H1 (cell line): ENCODE results near the gene SLC4A11. TPM values are rescaled to one million over a fixed set of nuclear protein-coding genes. Genes with fewer than 3 reads are reported as not detected.

Experiments
- CTCF ChIA-PET: fragments of 300-600 bp; sonication (Branson Sonifier 250); formaldehyde crosslinking; loops from one replicate; lab custom pipeline; 2021; ENCODE audit not compliant: partially characterized antibody; lab: Charles Lee
- POLR2A ChIA-PET: fragments of 300-600 bp; sonication (Branson Sonifier 250); formaldehyde crosslinking; loops from one replicate; lab custom pipeline; 2021; ENCODE audit warnings: inconsistent platforms; ENCODE audit not compliant: partially characterized antibody; lab: Charles Lee
- DNase-seq, 2 experiments: peaks; one replicate each; pipeline versions ENCODE4 v3.0.0 to v3.0.0-alpha.2; 2010 to 2022; ENCODE audit warnings: low spot score in 2 of 2, low read depth in 1 of 2, mixed read lengths in 1 of 2
- FAIRE-seq: peaks from 2 replicates; lab custom pipeline; 2011; peaks lifted over from hg19 to GRCh38; lab: Jason Lieb, UNC
- H2AFZ ChIP-seq: 2 replicates; pipeline ENCODE4 v1.8.1; 2012; ENCODE audit warnings: low read length, inconsistent platforms
- H2AK5ac ChIP-seq: 2 replicates; pipeline ENCODE4 v1.6.1; 2013; ENCODE audit warnings: low read depth, low read length
- H2BK120ac ChIP-seq: replicated peaks from 2 replicates; pipeline ENCODE3; 2013; ENCODE audit warnings: low read depth, low read length, inconsistent platforms
- H2BK12ac ChIP-seq: 2 replicates; pipeline ENCODE4 v1.6.1; 2013; ENCODE audit warnings: low read depth, low read length
- H2BK15ac ChIP-seq: 2 replicates; pipeline ENCODE4 v1.6.1; 2013; ENCODE audit warnings: low read length
- H2BK20ac ChIP-seq: 2 replicates; pipeline ENCODE4 v1.6.1; 2013; ENCODE audit warnings: low read length
- H2BK5ac ChIP-seq: 2 replicates; pipeline ENCODE4 v1.6.1; 2013; ENCODE audit warnings: low read depth, low read length
- H3K14ac ChIP-seq: 2 replicates; pipeline ENCODE4 v1.6.1; 2013; ENCODE audit warnings: inconsistent platforms; ENCODE audit not compliant: insufficient read length
- H3K18ac ChIP-seq: 2 replicates; pipeline ENCODE4 v1.6.1; 2013; ENCODE audit warnings: low read length; ENCODE audit errors: extremely low read depth
- H3K23ac ChIP-seq: 2 replicates; pipeline ENCODE4 v1.6.1; 2013; ENCODE audit warnings: inconsistent platforms; ENCODE audit not compliant: insufficient read length
- H3K23me2 ChIP-seq: 2 replicates; pipeline ENCODE4 v1.6.1; 2013; ENCODE audit warnings: low read depth, low read length
- H3K27ac ChIP-seq: 2 replicates; pipeline ENCODE4 v1.6.1; 2011; ENCODE audit warnings: low read depth, low read length, inconsistent platforms
- H3K27me3 ChIP-seq, 4 experiments: replicated peaks in 1 of 4; 1 replicate in 1 of 4; 2 replicates in 3 of 4; pipeline versions ENCODE4 v1.6.1 to v1.8.1; 2011 to 2013; ENCODE audit warnings: low read length in 3 of 4, mild to moderate bottlenecking in 3 of 4, inconsistent platforms in 2 of 4, mixed read lengths in 2 of 4, moderate library complexity in 1 of 4; ENCODE audit not compliant: control insufficient read depth in 3 of 4, insufficient read depth in 3 of 4; ENCODE audit errors: extremely low read depth in 1 of 4
- H3K36me3 ChIP-seq, 4 experiments: 2 replicates each; pipeline versions ENCODE4 v1.6.1 to v1.8.1; 2011 to 2013; ENCODE audit warnings: mild to moderate bottlenecking in 4 of 4, low read length in 3 of 4, moderate library complexity in 2 of 4, control low read depth in 1 of 4, inconsistent platforms in 1 of 4; ENCODE audit not compliant: insufficient read depth in 4 of 4, control insufficient read depth in 2 of 4
- H3K4ac ChIP-seq: replicated peaks from 2 replicates; pipeline ENCODE3; 2013; ENCODE audit warnings: low read length, low read depth, mixed read lengths, inconsistent platforms; ENCODE audit not compliant: insufficient read length
- H3K4me1 ChIP-seq, 4 experiments: replicated peaks in 1 of 4; 1 replicate in 1 of 4; 2 replicates in 3 of 4; pipeline versions ENCODE4 v1.6.1 to v1.8.1; 2011 to 2013; ENCODE audit warnings: low read length in 3 of 4, inconsistent platforms in 2 of 4, mixed read lengths in 1 of 4; ENCODE audit not compliant: insufficient read depth in 4 of 4, control insufficient read depth in 3 of 4
- H3K4me2 ChIP-seq, 2 experiments: 2 replicates each; pipeline versions ENCODE4 v1.6.1 to v1.8.1; 2011 to 2013; ENCODE audit warnings: low read depth in 2 of 2, low read length in 2 of 2, control low read depth in 1 of 2, inconsistent platforms in 1 of 2, mild to moderate bottlenecking in 1 of 2; ENCODE audit not compliant: insufficient read depth in 1 of 2
- H3K4me3 ChIP-seq, 4 experiments: fragments of 200-600, 300-600 bp in 1 of 4; sonication (generic), shearing (Covaris generic), sonication (Bioruptor Twin) in 1 of 4; 2 replicates each; pipeline versions ENCODE4 v1.5.1 to v1.8.1; 2011 to 2016; ENCODE audit warnings: low read length in 4 of 4, low read depth in 3 of 4, control low read depth in 2 of 4, inconsistent platforms in 2 of 4, mild to moderate bottlenecking in 2 of 4, mixed read lengths in 1 of 4, moderate library complexity in 1 of 4; ENCODE audit not compliant: insufficient read depth in 2 of 4; ENCODE audit errors: extremely low read depth in 1 of 4
- H3K56ac ChIP-seq: replicated peaks from 2 replicates; pipeline ENCODE3; 2013; ENCODE audit warnings: low read depth, mild to moderate bottlenecking, mixed read lengths, low read length, inconsistent platforms; ENCODE audit not compliant: insufficient read length
- H3K79me1 ChIP-seq: 2 replicates; pipeline ENCODE4 v1.6.1; 2013; ENCODE audit warnings: low read depth, low read length, control low read depth
- H3K79me2 ChIP-seq, 2 experiments: 2 replicates each; pipeline versions ENCODE4 v1.6.1 to v1.8.1; 2012 to 2013; ENCODE audit warnings: low read length in 2 of 2, mild to moderate bottlenecking in 2 of 2, inconsistent platforms in 1 of 2; ENCODE audit not compliant: insufficient read depth in 2 of 2, control insufficient read depth in 1 of 2
- H3K9ac ChIP-seq, 4 experiments: replicated peaks in 1 of 4; 1 replicate in 1 of 4; 2 replicates in 3 of 4; pipeline versions ENCODE4 v1.6.1 to v1.8.1; 2011 to 2013; ENCODE audit warnings: low read depth in 3 of 4, low read length in 3 of 4, control low read depth in 2 of 4, mild to moderate bottlenecking in 2 of 4, moderate library complexity in 2 of 4, inconsistent platforms in 1 of 4; ENCODE audit errors: extremely low read depth in 1 of 4
- H3K9me3 ChIP-seq, 2 experiments: 2 replicates each; pipeline versions ENCODE4 v1.6.1 to v1.8.1; 2012 to 2013; ENCODE audit warnings: mild to moderate bottlenecking in 2 of 2, moderate library complexity in 2 of 2, control low read depth in 1 of 2, inconsistent platforms in 1 of 2, low read depth in 1 of 2, low read length in 1 of 2, mixed read lengths in 1 of 2; ENCODE audit not compliant: insufficient read depth in 2 of 2
- H4K20me1 ChIP-seq, 2 experiments: replicated peaks in 1 of 2; 2 replicates each; pipeline versions ENCODE3 to v1.8.1; 2011 to 2013; ENCODE audit warnings: inconsistent platforms in 2 of 2, low read length in 2 of 2, mild to moderate bottlenecking in 1 of 2; ENCODE audit not compliant: insufficient read depth in 2 of 2, control insufficient read depth in 1 of 2
- H4K5ac ChIP-seq: 2 replicates; pipeline ENCODE4 v1.6.1; 2013; ENCODE audit warnings: low read length, low read depth, mixed read lengths, inconsistent platforms; ENCODE audit not compliant: insufficient read length
- H4K8ac ChIP-seq: 2 replicates; pipeline ENCODE4 v1.8.0; 2013; ENCODE audit warnings: mild to moderate bottlenecking, moderate library complexity, low read length, inconsistent platforms; ENCODE audit not compliant: insufficient read depth; ENCODE audit errors: extremely low read depth
- H4K91ac ChIP-seq: replicated peaks from 2 replicates; pipeline ENCODE3; 2013; ENCODE audit warnings: low read length, mixed read lengths, inconsistent platforms; ENCODE audit not compliant: insufficient read length
- BCL11A ChIP-seq, 2 experiments: IDR thresholded peaks; one replicate each; pipeline ENCODE4 v1.6.1; 2011; ENCODE audit warnings: low read depth in 2 of 2, low read length in 2 of 2, mild to moderate bottlenecking in 2 of 2
- CEBPB ChIP-seq: IDR thresholded peaks from 2 replicates; pipeline ENCODE4 v1.6.1; 2012; ENCODE audit warnings: low read depth, low read length
- EGR1 ChIP-seq: IDR thresholded peaks from 2 replicates; pipeline ENCODE4 v1.6.1; 2011; ENCODE audit warnings: low read depth, low read length, borderline replicate concordance
- FOSL1 ChIP-seq: IDR thresholded peaks from 2 replicates; pipeline ENCODE4 v1.6.1; 2011; ENCODE audit warnings: mild to moderate bottlenecking, low read depth, low read length, moderate library complexity; ENCODE audit not compliant: insufficient read depth
- JUND ChIP-seq: IDR thresholded peaks from 2 replicates; pipeline ENCODE4 v1.6.1; 2011; ENCODE audit warnings: mild to moderate bottlenecking, improper control_type of control experiment, low read length
- KDM1A ChIP-seq: fragments of 200-600, 300-600 bp; sonication (generic); IDR thresholded peaks from 2 replicates; pipeline ENCODE4 v1.7.1; 2016; ENCODE audit warnings: mild to moderate bottlenecking, low read length, borderline replicate concordance
- POLR2AphosphoS5 ChIP-seq: IDR thresholded peaks from 2 replicates; pipeline ENCODE4 v1.6.1; 2011; ENCODE audit warnings: low read depth, low read length
- POU5F1 ChIP-seq: IDR thresholded peaks from 2 replicates; pipeline ENCODE4 v1.6.1; 2011; ENCODE audit warnings: low read depth, mild to moderate bottlenecking, low read length, moderate library complexity
- RFX5 ChIP-seq: IDR thresholded peaks from 2 replicates; pipeline ENCODE4 v1.6.1; 2011; ENCODE audit warnings: low read depth, low read length, improper control_type of control experiment, borderline replicate concordance
- SAP30 ChIP-seq: fragments of 300-600 bp; sonication (generic); IDR thresholded peaks from 2 replicates; pipeline ENCODE4 v1.7.1; 2012; ENCODE audit warnings: low read length, moderate library complexity, mild to moderate bottlenecking, inconsistent platforms; ENCODE audit not compliant: insufficient read depth, insufficient replicate concordance
- SIRT6 ChIP-seq: IDR thresholded peaks from one replicate; pipeline ENCODE4 v1.7.1; 2012; ENCODE audit warnings: low read length, inconsistent platforms
- SIX5 ChIP-seq: IDR thresholded peaks from 2 replicates; pipeline ENCODE4 v1.6.1; 2011; ENCODE audit warnings: mild to moderate bottlenecking, low read depth, low read length
- SP2 ChIP-seq: IDR thresholded peaks from 2 replicates; pipeline ENCODE4 v1.6.1; 2012; ENCODE audit warnings: mild to moderate bottlenecking, low read length, inconsistent platforms
- TBP ChIP-seq: IDR thresholded peaks from 2 replicates; pipeline ENCODE4 v1.6.1; 2011; ENCODE audit warnings: low read depth, low read length, improper control_type of control experiment
- WGBS, 2 experiments: shearing (Covaris generic) in 1 of 2; methylation state at CpG; one replicate each; pipeline versions ENCODE4 v1.1.6 to v1.1.7; 2013 to 2015; ENCODE audit warnings: low lambda C conversion rate in 2 of 2, mixed read lengths in 2 of 2, inconsistent platforms in 1 of 2, low coverage in 1 of 2, missing lambda C conversion rate in 1 of 2; ENCODE audit not compliant: insufficient replicate concordance in 2 of 2, insufficient coverage in 1 of 2, insufficient read length in 1 of 2; ENCODE audit errors: extremely low coverage in 1 of 2, missing lambda C conversion rate in 1 of 2; 5-methylcytosine and 5-hydroxymethylcytosine counted together
- polyA plus RNA-seq, 7 experiments: library from polyadenylated mRNA; depleted of rRNA in 3 of 7; stranded (reverse) in 5 of 7; unstranded in 2 of 7; fragments of >200 nt in 5 of 7; fragments of 200-250 nt in 2 of 7; gene quantifications; 1 replicate in 5 of 7; 2 replicates in 1 of 7; 4 replicates in 1 of 7; pipeline versions ENCODE4 v1.2.1 to v1.2.3, GENCODE V29; 2011 to 2013; ENCODE audit warnings: missing spikeins in 2 of 7, mixed read lengths in 2 of 7
- total RNA-seq: library from RNA; stranded (reverse); fragmentation: NEBNext Ultra II Directional; extraction: Animal tissue kit (Norgen Biotek cat#: 25700); gene quantifications from 2 replicates; pipeline ENCODE4 v1.2.1, GENCODE V29; 2021

Gene SLC4A11
- total and polyA plus RNA-seq, 2 of the 8 experiments (the other 6 are each of a cell fraction or from before 2014, with no cell fraction given): 11.9 to 32.3 TPM

DNA sequence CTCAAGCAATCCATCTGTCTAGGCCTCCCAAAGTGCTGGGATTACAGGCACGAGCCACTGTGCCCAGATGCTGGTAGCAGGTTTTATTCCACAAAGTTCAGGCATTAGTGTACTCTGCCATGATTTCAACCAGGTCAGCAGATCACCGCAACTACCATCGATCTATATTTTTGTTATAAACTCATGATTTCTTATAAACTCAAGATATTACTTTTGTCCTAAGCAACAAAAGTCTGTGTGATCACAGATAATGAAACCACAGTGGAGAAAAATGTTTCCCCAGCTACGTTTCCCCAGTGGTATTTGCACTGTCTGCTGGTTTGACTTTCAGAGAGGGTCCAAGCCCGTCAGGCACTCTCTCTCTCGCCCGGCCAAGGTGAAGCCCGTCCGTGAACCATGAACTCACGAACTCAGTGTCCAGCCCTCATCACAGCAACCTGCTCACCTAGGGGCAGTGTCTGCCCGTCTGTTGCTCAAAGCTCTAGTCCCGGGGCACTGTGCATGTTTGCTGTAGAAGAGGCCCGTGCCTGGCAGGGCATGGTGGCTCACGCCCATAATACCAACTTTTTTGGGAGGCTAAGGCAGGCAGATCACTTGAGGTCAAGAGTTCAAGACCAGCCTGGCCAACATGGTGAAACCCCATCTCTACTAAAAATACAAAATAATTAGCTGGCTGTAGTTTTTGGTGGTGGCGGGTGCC, 7.0 kb downstream of the SLC4A11 start:
- no peak overlapping the region for H3K27ac ChIP-seq
- H2BK120ac ChIP-seq: no peak overlapping the region
- no peak overlapping the region for H3K4ac ChIP-seq
- no peak overlapping the region for H2BK12ac ChIP-seq
- no peaks in the 10 kb centered on the region for H3K23me2 ChIP-seq
- H3K14ac ChIP-seq: no peak overlapping the region
- no peak for FAIRE-seq
- H2BK20ac ChIP-seq: no peak overlapping the region
- no peak overlapping the region for H4K8ac ChIP-seq
- ChIA-PET CTCF (interaction anchor here (0.6 to 1.6 kb wide), 6 partner anchors 13 to 117 kb away, joined by 3 to 7 read pairs (median 4); no protein-coding TSS in a partner anchor), POLR2A (interaction anchor here (1.1 to 1.2 kb wide), 2 partner anchors 9 to 11 kb away, joined by 3 to 5 read pairs; no protein-coding TSS in a partner anchor)
- peaks cover 0 to 5% of the 10 kb centered on the region in 2 experiments for H4K20me1 ChIP-seq
- H3K9me3 ChIP-seq: no peaks in the 10 kb centered on the region
- no peaks in the 10 kb centered on the region for H3K79me2 ChIP-seq
- no peak overlapping the region for H2BK15ac ChIP-seq
- 92% methylated on average over 15 of the region's 15 CpGs; no CpG with 5 or more reads in 1 of the 2 experiments for WGBS, 2 experiments
- no peak overlapping the region for H3K4me3 ChIP-seq
- no peak overlapping the region for H2BK5ac ChIP-seq
- no peak overlapping the region for H2AFZ ChIP-seq
- H4K5ac ChIP-seq: no peak overlapping the region
- H3K56ac ChIP-seq: no peak overlapping the region
- no peak overlapping the region for H3K4me2 ChIP-seq
- no peaks in the 10 kb centered on the region; a peak in 1 of 7 replicates for H3K4me1 ChIP-seq
- peaks cover 0 to 6% (median 4%) of the 10 kb centered on the region in 4 experiments; a peak in 6 of 7 replicates for H3K27me3 ChIP-seq
- H4K91ac ChIP-seq: no peak overlapping the region
- H3K9ac ChIP-seq: no peak overlapping the region
- H3K79me1 ChIP-seq: no peaks in the 10 kb centered on the region; the same call in 1 of the 2 replicates
- DNase-seq: no peak
- no peak overlapping the region for H3K23ac ChIP-seq
- no peak overlapping the region for H2AK5ac ChIP-seq
- H3K36me3 ChIP-seq: peaks cover 0 to 8% (median 2%) of the 10 kb centered on the region in 4 experiments; a peak in 3 of 8 replicates
- H3K18ac ChIP-seq: no peak overlapping the region
- TF ChIP-seq SAP30 (no peak), POU5F1 (no peak), CEBPB (no peak), FOSL1 (no peak), BCL11A (IDR thresholded peaks at IDR 0.05; ENCODE audit: low read depth in 2 of 2, low read length in 2 of 2) (no peak), SP2 (no peak), KDM1A (no peak), POLR2AphosphoS5 (no peak), EGR1 (no peak), JUND (no peak), TBP (no peak), RFX5 (no peak), SIX5 (no peak), SIRT6 (no peak)
